Activated naive CD4-positive, alpha-beta T cell treated with anti-CD3 and anti-CD28 coated beads, Interleukin-2, amount 50 U/mL, for 24 hours (primary cell): ENCODE results near the gene KDELR3.

Experiments
- H3K27ac Mint-ChIP-seq: one replicate; pipeline ENCODE4 v1.8.0; 2021; ENCODE audit warnings: mild to moderate bottlenecking, mixed read lengths
- H3K27me3 Mint-ChIP-seq: one replicate; pipeline ENCODE4 v1.8.0; 2021; ENCODE audit warnings: mixed read lengths
- H3K36me3 Mint-ChIP-seq: one replicate; pipeline ENCODE4 v1.8.0; 2021; ENCODE audit warnings: mixed read lengths
- H3K4me1 Mint-ChIP-seq: one replicate; pipeline ENCODE4 v1.8.0; 2021; ENCODE audit warnings: mixed read lengths
- H3K4me3 Mint-ChIP-seq: one replicate; pipeline ENCODE4 v1.8.0; 2021; ENCODE audit warnings: mild to moderate bottlenecking, mixed read lengths
- H3K9me3 Mint-ChIP-seq: one replicate; pipeline ENCODE4 v1.8.0; 2021; ENCODE audit warnings: mixed read lengths

KDELR3 gene

GRCh38 chr22:38432264-38432663 is 35.6 kb upstream of the KDELR3 start:
- Mint-ChIP-seq H3K4me1 (no peaks in the 10 kb centered on the region), H3K36me3 (no peaks in the 10 kb centered on the region), H3K4me3 (no peak overlapping the region), H3K27ac (no peak overlapping the region), H3K27me3 (no peaks in the 10 kb centered on the region), H3K9me3 (no peaks in the 10 kb centered on the region)

- Mint-ChIP-seq H3K27ac (no peak overlapping the region), H3K36me3 (no peaks in the 10 kb centered on the region), H3K4me1 (no peaks in the 10 kb centered on the region), H3K9me3 (no peaks in the 10 kb centered on the region), H3K4me3 (no peak overlapping the region), H3K27me3 (no peaks in the 10 kb centered on the region)
Observed at GRCh38 chr22:38433871-38434270, 34.0 kb upstream of the KDELR3 start.

GRCh38 chr22:38435010-38435409 is 32.9 kb upstream of the KDELR3 start:
- H3K36me3 Mint-ChIP-seq: no peaks in the 10 kb centered on the region
- no peaks in the 10 kb centered on the region for H3K9me3 Mint-ChIP-seq
- H3K4me1 Mint-ChIP-seq: no peaks in the 10 kb centered on the region
- H3K27me3 Mint-ChIP-seq: no peaks in the 10 kb centered on the region
- H3K4me3 Mint-ChIP-seq: no peak overlapping the region
- no peak overlapping the region for H3K27ac Mint-ChIP-seq

GRCh38 chr22:38435965-38436364 is 31.9 kb upstream of the KDELR3 start:
- Mint-ChIP-seq H3K27ac (no peak overlapping the region), H3K4me1 (no peaks in the 10 kb centered on the region), H3K36me3 (no peaks in the 10 kb centered on the region), H3K9me3 (no peaks in the 10 kb centered on the region), H3K4me3 (no peak overlapping the region), H3K27me3 (no peaks in the 10 kb centered on the region)

GRCh38 chr22:38436629-38437395 is 31.1 kb upstream of the KDELR3 start:
- Mint-ChIP-seq H3K36me3 (no peaks in the 10 kb centered on the region), H3K4me3 (no peak overlapping the region), H3K9me3 (no peaks in the 10 kb centered on the region), H3K27ac (no peak overlapping the region), H3K4me1 (no peaks in the 10 kb centered on the region), H3K27me3 (no peaks in the 10 kb centered on the region)

GRCh38 chr22:38437416-38437815 is 30.5 kb upstream of the KDELR3 start:
- H3K36me3 Mint-ChIP-seq: no peaks in the 10 kb centered on the region
- no peak overlapping the region for H3K4me3 Mint-ChIP-seq
- H3K4me1 Mint-ChIP-seq: no peaks in the 10 kb centered on the region
- H3K9me3 Mint-ChIP-seq: no peaks in the 10 kb centered on the region
- H3K27ac Mint-ChIP-seq: no peak overlapping the region
- no peaks in the 10 kb centered on the region for H3K27me3 Mint-ChIP-seq

GRCh38 chr22:38440747-38441350 is 27.0 kb upstream of the KDELR3 start:
- Mint-ChIP-seq H3K4me1 (no peaks in the 10 kb centered on the region), H3K36me3 (no peaks in the 10 kb centered on the region), H3K4me3 (no peak overlapping the region), H3K9me3 (no peaks in the 10 kb centered on the region), H3K27me3 (no peaks in the 10 kb centered on the region), H3K27ac (no peak overlapping the region)

- H3K27ac Mint-ChIP-seq: no peak overlapping the region
- no peaks in the 10 kb centered on the region for H3K27me3 Mint-ChIP-seq
- H3K4me3 Mint-ChIP-seq: no peak overlapping the region
- no peaks in the 10 kb centered on the region for H3K4me1 Mint-ChIP-seq
- H3K9me3 Mint-ChIP-seq: no peaks in the 10 kb centered on the region
- no peaks in the 10 kb centered on the region for H3K36me3 Mint-ChIP-seq
Observed at GRCh38 chr22:38441620-38442287, 26.1 kb upstream of the KDELR3 start.

- H3K27me3 Mint-ChIP-seq: no peaks in the 10 kb centered on the region
- H3K4me1 Mint-ChIP-seq: no peaks in the 10 kb centered on the region
- no peaks in the 10 kb centered on the region for H3K9me3 Mint-ChIP-seq
- H3K27ac Mint-ChIP-seq: no peak overlapping the region
- no peak overlapping the region for H3K4me3 Mint-ChIP-seq
- no peaks in the 10 kb centered on the region for H3K36me3 Mint-ChIP-seq
Observed at GRCh38 chr22:38442967-38443627, 24.8 kb upstream of the KDELR3 start.

- no peaks in the 10 kb centered on the region for H3K27me3 Mint-ChIP-seq
Observed at GRCh38 chr22:38443628-38444521, 24.0 kb upstream of the KDELR3 start.

GRCh38 chr22:38444783-38445182 is 23.1 kb upstream of the KDELR3 start:
- Mint-ChIP-seq H3K9me3 (no peaks in the 10 kb centered on the region), H3K36me3 (no peaks in the 10 kb centered on the region), H3K27me3 (no peaks in the 10 kb centered on the region), H3K4me1 (no peaks in the 10 kb centered on the region), H3K4me3 (no peak overlapping the region), H3K27ac (no peak overlapping the region)

More at GRCh38 chr22:38443628-38444521, 24.0 kb upstream of the KDELR3 start:
- H3K36me3 Mint-ChIP-seq: no peaks in the 10 kb centered on the region
- no peaks in the 10 kb centered on the region for H3K9me3 Mint-ChIP-seq
- no peak overlapping the region for H3K4me3 Mint-ChIP-seq
- no peaks in the 10 kb centered on the region for H3K4me1 Mint-ChIP-seq
- H3K27ac Mint-ChIP-seq: no peak overlapping the region

GRCh38 chr22:38446018-38446601 is 21.8 kb upstream of the KDELR3 start:
- Mint-ChIP-seq H3K4me3 (no peak overlapping the region), H3K27ac (no peak overlapping the region), H3K9me3 (no peaks in the 10 kb centered on the region), H3K4me1 (no peaks in the 10 kb centered on the region), H3K27me3 (no peaks in the 10 kb centered on the region), H3K36me3 (no peaks in the 10 kb centered on the region)

GRCh38 chr22:38448945-38449745 is 18.8 kb upstream of the KDELR3 start:
- Mint-ChIP-seq H3K4me1 (peaks cover under 1% of the 10 kb centered on the region), H3K27me3 (peaks cover 11% of the 10 kb centered on the region), H3K4me3 (no peak overlapping the region), H3K36me3 (no peaks in the 10 kb centered on the region), H3K9me3 (no peaks in the 10 kb centered on the region), H3K27ac (no peak overlapping the region)

GRCh38 chr22:38449776-38450175 is 18.1 kb upstream of the KDELR3 start:
- H3K27me3 Mint-ChIP-seq: peaks cover 15% of the 10 kb centered on the region
- H3K36me3 Mint-ChIP-seq: no peaks in the 10 kb centered on the region
- H3K4me3 Mint-ChIP-seq: no peak overlapping the region
- H3K9me3 Mint-ChIP-seq: no peaks in the 10 kb centered on the region
- no peak overlapping the region for H3K27ac Mint-ChIP-seq
- H3K4me1 Mint-ChIP-seq: peaks cover 6% of the 10 kb centered on the region
